ENCODE measurements around the gene PLPPR5.
"Not testable (repeated sequence)": the region's sequence is repeated elsewhere in the genome, so short reads cannot be mapped to it uniquely, and the experiment has no call there.

PLPPR5 gene, protein sequence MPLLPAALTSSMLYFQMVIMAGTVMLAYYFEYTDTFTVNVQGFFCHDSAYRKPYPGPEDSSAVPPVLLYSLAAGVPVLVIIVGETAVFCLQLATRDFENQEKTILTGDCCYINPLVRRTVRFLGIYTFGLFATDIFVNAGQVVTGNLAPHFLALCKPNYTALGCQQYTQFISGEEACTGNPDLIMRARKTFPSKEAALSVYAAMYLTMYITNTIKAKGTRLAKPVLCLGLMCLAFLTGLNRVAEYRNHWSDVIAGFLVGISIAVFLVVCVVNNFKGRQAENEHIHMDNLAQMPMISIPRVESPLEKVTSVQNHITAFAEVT

DNA sequence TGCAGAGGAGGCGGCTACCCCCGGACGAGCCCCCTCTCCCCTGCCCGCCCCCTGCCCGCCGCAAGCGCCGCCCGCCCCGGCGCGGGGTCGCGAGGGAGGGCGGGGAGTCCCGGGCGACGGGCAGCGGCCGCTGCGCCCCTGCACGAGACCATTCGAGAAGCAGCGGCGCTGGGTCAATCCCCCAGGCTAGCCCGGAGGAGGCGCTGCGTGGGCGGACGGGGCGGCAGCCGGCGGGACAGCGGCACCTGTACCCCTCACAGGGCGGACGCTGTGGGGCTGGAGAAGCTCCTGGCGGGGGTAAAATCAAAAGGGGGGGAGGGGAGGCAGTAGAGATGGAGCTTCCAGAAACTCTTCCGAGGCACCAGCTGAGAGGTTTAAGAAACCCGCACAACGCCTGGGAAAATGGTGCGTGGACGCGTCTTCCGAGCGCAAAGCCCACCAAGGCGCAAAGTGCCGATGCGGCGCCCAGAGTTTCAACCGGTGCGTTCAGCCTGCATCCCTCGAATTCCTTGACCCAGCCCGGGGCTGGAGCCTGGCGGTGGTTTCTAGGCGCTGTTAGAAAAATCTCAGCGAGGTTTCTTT is at the start of gene PLPPR5:
TSS of gene PLPPR5 (minus strand) at position 1 of the 582 bp plus-strand sequence. CDS start 190 bp downstream, outside the sequence.
- no peak for DNase-seq

DNA sequence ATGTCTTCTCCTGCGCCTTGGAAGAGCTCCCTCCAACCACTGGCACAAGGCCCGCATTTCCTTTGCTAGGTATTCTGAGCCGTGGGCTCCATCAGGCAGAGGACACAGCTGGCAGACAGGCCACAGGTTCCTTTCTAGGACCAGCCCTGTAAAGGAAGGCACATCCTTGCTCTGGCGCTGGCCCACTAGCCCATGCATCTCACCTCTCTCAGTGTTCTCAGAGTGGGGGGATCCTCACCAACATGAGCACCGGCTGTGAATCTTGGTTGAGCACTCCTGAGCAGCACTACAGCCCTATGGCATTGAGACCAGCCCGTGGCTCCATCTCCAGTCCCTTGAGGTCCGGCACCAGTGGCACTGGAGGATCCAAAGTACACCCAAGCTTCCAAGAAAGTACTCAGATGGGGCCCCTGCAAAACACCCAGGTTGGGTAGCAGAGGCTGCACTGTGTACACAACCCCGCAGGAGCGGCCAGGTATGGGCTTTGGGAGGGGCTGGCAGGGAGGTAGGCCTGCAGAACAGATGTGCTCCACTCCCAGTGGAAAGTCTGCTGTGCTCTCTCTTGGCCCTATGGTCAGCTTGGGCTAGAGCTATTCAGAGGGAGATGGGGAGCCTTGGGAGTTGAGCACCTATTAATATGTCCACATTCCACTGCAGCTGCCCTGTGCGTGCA is 47.1 kb upstream of the PLPPR5 start:
- no peak for DNase-seq

DNA sequence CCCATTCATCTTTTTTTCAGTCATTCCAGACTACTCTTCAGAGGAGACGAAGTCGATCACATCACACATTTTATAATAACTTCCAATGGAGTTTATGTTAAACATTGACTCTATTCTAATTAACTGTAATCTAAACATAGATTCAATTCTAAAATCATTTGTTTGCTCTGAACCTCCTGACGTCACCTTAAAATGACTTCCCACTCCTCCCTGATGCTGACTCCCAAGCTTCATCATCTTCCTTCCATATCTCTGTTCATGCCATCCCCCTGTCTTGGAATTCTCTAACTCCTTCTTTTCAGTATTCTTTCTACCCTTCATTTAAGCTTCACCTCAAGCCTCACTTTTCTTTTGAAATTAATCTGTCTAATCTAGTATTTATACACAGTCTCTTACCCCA is 45.1 kb upstream of the PLPPR5 start:
- DNase-seq = no peak

DNA sequence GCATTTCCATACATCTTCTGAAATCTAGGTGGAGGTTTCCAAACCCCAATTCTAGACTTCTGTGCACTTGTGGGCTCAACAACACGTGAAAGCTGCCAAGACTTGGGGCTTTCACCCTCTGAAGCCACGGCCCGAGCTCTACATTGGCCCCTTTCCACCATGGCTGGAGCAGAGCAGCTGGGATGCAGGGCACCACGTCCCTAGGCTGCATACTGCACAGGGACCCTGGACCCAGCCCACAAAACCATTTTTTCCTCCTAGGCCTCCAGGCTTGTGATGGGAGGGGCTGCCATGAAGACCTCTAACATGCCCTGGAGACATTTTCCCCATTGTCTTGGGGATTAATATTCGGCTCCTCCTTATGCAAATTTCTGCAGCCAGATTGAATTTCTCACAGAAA is 32.1 kb upstream of the PLPPR5 start:
- not testable (repeated sequence) for DNase-seq

DNA sequence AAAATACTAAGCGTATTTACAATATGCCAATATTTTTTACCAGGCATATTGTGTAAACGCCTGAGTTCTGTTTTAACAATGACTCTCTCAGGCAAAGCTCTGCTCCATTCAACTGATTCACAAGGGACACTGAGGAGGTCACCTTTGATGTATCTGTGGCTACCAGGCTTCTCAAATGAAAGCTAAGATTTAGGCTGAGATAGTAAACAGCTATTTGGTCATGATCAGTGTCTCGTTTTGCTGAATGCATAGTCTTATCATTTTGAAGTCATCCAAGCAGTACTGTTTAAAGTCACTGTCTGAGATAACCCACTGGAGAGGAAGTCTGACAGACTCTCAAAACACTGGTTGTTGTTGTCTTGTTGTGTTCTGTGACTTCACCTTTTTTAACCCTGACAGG is 13.7 kb upstream of the PLPPR5 start:
- DNase-seq = no peak

DNA sequence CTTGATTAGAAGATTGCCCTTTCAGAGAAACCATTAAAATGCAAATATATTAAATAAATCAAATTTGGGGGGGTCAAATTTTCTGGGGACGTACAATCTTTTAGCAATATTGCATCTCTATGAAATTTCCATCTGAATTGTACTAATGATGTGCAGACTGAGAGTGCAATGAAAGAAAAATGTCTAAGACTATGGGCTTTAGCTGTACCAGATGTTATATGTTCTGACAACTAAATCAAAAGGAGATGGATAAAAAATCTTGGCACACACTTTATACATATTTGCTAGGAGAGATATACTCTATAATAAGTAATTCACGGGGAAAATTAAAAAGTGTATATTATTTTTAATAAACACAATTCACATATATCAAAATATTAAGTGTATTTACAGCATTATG is 13.0 kb upstream of the PLPPR5 start:
- DNase-seq = no peak

DNA sequence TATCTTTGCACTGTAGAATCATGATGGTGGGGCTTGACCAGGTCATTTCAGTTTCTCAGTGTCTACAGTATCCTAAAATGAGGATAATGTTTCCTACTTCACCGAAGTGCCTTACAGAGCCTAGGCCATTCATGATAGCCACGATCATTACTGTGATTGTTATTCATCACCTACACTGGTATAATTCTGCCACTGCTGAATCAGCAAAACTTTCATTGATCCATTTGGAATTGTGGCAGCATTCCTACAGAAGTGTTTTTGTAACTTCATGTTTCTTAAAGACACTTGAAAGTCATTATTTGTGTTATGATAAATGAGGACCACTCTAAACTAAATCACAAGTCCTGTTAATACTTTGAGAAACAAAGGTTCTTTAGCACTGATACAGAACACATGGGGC is 6.0 kb upstream of the PLPPR5 start:
- no peak for DNase-seq

DNA sequence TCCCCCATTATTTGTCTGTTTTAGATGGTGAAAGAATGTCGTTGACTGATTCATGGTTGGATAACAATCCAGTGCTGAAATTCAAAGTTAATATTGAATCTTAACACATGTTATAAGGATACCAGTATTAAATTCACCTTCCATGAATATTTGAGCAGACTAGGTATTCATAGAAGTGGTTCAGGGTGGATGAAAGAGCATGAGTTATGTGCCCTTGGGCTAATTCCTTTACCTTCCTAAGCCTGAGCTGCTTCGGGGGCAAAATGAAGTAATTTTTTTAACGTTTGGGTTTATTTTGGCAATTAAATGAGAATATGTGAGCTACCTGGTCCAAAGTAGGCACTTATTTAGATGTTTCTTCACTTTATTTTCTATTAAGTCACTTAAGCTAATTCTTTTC is 2.7 kb upstream of the PLPPR5 start:
- DNase-seq = no peak

DNA sequence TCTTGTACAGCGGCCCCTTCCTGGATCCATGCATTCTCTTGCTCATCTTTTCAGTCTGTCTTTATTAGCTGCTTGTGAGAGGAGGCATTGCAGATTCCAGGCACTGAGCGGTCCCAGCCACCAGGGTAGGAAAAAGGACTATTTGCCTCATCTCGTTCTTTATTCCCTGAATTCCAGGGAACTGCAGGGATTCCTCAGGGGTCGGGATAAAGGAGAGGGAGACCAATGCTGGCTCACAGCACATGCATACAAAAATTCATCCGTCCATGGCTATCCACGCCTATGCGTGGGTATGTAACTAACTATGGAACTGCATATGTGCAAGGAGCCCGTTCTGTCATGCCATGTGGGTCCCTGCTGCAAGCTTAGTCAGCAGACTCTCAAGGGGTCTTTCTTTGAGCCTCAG is 879 bp upstream of the PLPPR5 start:
- DNase-seq = no peak

DNA sequence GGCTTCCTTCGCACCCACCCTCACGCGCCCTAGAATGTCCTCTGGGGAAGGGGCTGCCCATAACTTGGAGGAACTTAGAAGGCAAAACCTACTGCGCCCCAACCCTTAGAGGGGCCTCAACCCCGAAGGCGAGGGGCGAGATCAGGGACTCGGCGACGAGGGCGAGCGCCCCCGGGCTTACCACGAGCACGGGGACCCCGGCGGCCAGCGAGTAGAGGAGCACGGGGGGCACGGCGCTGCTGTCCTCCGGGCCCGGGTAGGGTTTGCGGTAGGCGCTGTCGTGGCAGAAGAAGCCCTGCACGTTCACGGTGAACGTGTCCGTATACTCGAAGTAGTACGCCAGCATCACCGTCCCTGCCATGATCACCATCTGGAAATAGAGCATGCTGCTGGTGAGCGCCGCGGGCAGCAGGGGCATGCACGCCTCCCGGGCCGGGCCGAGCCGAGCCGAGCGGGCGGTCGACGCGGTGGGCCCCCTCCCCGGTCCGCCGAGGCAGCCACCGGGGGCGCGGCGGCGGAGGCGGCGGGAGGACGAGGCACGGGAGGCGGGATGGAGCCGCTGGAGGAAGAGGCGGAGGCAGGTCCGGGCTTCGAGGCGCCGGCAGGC is 304 bp downstream of the PLPPR5 start:
- no peak for DNase-seq

DNA sequence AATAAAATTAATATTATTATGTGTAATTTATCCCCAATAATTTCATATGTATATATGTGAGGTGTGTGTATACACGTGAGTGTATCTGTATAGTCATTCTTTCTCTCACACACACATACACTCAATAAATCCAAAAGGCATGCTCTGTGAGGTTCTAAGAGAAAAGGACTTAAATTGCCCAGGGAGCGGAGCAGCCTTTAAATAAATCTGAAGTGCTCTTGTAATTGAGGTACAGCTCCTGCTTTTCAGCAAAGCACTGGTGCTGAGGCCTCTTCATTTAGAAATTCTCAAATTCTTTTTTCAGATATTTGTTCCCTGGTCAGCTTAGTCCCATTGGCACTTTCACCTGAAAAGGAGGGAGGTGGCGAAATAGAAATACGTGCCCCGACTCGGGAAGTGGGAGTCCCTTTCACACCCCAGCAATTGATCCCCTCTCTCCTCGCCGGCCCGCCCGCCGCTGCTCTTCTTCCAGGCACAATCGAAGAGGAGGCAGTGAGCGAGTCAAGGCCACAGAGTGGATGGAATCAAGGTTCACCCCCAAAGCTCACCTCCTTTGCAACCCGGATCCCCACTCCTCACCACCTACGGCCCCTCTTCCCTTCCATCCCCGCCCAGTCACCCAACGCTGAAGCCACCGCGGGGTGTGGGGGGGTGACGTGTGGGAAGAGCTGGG is 944 bp downstream of the PLPPR5 start:
- DNase-seq = no peak

DNA sequence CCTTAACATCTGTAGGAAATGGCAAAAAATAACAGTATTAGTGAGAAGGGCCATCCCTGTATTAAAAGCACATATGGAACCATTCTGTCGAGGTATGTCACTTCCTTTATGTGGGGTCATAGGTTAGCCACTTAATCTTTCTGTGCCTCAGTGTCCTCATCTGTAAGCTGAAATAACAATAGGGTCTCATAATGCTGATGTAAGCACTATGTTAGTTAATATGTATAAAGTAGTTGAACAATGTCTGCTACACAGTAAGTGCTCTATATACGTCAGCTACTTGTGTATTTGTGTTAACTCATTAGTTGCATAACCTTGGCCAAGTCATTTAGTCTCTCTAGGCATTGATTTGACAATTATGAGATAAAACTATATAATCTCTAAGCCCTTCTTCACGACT is 11.8 kb downstream of the PLPPR5 start:
- DNase-seq = no peak

DNA sequence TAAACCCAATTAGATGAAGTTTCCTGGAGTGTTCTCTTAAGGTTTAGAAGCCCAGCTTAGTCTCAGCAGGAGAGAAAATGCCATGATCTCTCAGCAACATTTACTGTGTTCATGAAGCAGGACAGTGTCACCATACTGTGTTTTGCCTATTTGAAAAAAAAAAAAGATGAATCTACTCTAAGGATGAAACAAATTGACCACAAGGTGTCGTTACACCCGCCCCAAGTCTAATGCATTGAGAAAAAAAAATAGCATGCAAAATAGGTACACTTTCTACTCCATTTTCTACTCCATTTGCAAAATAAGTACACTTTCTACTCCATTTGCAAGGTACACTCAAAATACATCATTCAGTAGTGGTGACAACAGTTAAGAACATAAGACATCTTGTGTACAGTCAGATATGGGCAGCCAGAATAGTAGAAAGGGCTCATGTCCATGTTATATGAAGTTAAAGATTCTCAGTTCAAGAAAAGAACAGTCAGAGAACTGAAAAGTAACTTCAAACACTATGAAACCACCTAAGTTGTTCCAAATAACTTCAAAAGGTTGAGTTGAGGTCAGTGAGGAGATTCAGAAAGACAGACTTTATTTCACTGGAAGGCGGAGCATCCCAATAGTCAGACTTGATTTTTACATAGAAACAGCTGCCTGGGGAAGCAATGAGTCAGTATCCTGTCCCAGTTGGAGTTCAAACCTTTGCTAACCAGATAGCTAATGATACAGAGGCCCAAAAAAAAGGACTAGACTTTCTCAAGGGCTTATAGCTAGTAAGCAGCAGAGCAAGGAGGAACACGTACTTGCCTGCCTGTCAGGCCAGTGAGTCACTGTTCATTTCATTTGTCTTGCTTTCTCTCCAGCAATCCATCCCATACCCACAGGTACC is 13.3 kb downstream of the PLPPR5 start:
- DNase-seq = no peak

DNA sequence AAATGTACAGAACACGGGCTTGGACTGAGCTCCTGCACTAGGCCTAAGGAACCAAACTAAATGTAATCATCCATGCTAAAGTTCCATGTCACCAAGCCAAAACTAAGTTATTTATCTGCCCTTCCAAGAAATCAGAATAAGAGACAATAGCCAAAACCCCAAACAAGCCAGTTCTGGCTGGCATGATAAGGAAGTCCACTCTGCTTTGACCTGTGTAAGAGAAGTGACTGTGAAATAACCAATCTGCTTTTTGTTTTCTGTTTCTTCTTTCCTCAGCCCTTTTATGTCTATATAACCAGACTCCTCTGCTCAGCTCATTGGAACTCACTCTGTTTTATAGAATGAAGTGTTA is 15.1 kb downstream of the PLPPR5 start:
- no peak for DNase-seq

DNA sequence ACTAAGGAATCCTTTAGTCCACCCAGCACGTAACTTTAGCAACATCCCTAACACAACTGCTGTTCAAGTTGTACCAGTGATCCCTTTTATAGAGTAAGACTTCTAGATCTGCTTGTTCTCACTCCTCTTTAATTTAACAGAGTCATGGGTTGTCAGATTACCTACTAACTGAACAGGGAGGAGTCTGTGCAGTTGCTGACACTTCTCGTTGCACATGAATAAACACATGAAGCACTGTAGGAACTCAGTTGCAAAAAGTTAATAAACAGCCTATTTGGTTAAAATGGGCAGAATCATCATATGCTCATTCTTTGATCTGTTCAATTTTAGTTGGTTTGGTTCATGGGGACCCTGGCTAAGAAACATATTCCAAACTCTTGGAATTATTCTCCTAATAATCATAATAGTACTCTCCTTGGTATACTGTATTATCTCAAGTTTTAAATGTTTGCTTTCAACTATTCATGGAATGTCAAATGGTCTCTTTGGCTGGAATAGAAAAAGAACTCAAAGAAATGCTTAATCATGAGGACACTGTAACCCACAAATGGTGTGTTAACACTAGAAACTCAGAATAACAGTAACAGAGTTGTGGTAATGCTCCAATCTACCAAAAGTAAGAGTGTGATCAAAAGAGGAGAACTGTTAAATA is 15.6 kb downstream of the PLPPR5 start:
- no peak for DNase-seq

DNA sequence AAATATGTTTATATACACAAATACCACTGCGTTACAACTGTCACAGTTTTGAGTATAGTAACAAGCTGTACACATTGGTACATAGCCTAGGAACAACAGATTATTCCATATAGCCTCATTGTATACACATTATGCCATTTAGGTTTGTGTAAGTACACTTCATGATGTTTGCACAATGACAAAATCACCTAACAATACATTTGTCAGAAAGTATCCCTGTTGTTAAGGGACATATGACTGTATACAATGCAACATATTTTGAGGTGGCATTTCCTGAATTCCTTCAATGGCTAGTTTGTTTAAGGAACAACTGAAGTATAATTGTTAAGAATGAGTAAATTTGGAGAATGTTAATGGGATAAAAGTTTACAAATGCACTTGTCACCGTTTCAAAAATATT is 19.0 kb downstream of the PLPPR5 start:
- DNase-seq = no peak

DNA sequence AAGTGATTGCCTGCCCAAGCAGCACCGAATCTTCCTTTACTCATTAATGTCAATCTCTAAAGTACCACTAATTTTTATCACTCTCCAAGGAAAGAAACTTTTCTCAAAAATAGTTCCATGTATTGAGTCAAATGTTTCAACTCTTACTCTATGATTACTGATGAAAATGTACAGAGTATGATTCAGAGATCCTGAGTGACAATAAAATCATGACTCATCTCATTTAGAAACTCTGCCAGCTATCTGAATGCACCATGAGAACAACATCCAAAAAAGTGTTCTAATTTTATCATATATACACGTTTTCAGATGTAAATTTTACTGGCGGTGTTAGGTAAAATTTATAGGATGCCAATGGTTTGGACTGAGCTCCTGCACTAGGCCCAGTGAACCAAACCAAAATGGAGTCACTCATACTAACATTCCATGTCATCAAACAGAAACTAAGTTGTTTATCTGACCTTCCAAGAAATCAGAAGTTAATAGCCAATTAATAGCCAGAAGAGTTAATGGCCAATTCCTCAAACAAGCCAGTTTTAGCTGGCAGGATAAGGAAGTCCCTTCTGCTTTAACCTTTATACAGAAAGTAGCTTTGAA is 22.6 kb downstream of the PLPPR5 start:
- no peak for DNase-seq

DNA sequence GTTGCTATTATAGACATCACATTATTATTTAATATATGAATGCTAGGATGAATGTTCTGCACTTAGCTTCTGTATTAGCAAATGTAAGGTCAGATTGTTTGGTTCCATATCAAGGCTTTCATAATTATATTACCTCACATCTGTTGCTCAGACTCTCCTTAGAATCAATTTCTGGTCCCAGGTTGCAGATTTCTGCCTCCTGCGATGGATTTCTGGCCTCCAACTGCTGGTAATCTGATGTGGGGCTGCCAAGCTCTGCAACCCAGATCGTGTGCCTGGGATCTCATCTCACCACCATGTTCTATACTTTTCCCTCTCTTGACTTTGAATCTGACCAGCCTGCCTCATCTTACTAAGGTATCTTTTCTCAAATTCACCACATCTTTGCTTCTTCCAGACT is 25.2 kb downstream of the PLPPR5 start:
- no peak for DNase-seq

DNA sequence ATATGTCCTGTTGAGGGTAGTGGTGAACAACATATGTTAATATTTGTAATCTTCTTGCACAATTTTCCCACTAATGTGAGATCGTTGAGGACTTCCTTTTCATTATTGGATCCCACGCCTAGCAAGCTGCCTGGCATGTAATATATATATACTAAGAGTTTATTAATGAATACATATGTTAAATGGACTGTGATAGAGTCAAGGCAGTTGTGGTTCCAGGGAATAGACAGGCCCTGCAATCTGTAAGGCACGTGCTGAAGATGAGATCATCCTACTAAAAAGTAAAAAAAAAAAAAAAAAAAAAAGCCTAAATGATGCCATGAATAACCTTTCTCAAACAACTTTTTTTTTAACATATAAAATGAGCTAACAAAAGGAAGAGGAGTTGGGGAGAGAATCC is 28.9 kb downstream of the PLPPR5 start:
- DNase-seq = no peak

DNA sequence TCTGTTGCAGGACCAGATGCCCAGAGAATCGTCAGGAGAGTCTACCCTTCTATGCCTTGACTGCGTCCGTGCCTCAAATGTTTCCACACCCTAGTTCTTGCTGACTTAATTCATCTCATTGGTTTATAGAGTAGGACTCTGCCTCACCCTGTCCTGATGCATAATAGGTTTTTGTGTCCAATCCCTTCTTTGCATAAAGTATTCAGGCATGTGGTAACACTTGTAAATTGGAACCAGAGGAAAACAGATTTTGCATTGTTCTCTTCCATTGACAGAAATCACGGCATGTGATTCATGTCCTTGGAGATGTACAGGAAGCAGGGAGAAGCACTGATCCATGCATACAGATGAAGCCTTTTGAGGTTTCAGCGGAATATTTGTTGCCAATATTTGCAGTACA is 29.5 kb downstream of the PLPPR5 start:
- DNase-seq = no peak

DNA sequence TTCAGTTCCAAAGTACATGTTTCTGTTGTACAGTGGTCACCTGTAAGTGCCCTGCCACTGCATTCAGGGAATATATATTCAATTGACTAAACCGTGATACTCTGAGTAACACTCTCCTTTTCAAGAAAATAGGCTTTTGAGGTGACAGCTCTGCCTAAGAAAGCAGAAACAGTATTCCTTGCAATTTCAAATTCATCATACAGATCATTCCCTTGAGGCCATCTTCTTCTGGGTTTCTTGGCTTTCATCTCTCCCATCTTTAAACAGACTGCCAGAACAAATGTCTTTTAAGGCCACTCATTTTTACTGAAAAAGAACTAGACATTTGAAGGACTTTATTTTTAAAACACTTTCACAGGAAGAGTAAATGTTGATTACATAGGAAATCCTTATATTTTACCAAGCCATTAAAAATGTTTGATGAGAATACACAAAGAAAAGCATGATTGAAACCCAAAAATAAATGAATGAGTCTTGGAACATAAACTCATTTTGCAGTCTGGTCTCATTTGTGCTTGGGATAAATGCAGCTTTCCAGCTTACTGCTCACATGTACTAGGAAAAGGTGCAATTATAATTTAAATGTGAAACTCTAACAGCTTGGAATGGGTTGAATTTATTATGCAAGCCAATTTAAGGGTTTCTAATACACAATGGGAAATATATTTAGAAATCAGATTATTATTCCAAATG is 34.7 kb downstream of the PLPPR5 start:
- no peak for DNase-seq
